OCI-LY1 (cell line): ENCODE measurements around the gene ZNF316.
A peak's percentile ranks its signal among the peaks of the same experiment; 100 is the strongest.

Source experiments
- H2AFZ ChIP-seq: fragments of 200-600 bp; sonication (generic), shearing (Covaris generic); 2 replicates; pipeline ENCODE4 v1.6.0; 2014; ENCODE audit warnings: antibody characterized with exemption, mild to moderate bottlenecking, low read length
- H3F3A ChIP-seq: fragments of 200-600 bp; sonication (generic), shearing (Covaris generic); 2 replicates; pipeline ENCODE4 v1.6.0; 2014; ENCODE audit warnings: mild to moderate bottlenecking, antibody characterized with exemption, low read length, moderate library complexity; ENCODE audit not compliant: insufficient read depth
- H3K27ac ChIP-seq: fragments of 200-600 bp; sonication (generic); 2 replicates; pipeline ENCODE4 v1.5.1; 2014; ENCODE audit warnings: low read length, mixed run types, mild to moderate bottlenecking, low read depth; ENCODE audit not compliant: poor library complexity, severe bottlenecking
- H3K27me3 ChIP-seq: fragments of 200-600 bp; sonication (generic); 2 replicates; pipeline ENCODE4 v1.6.0; 2014; ENCODE audit warnings: antibody characterized with exemption, mild to moderate bottlenecking, low read length, moderate library complexity; ENCODE audit not compliant: insufficient read depth
- H3K36me3 ChIP-seq: fragments of 200-600 bp; sonication (generic); 2 replicates; pipeline ENCODE4 v1.6.1; 2014; ENCODE audit warnings: mild to moderate bottlenecking, antibody characterized with exemption, low read length, moderate library complexity, mixed read lengths; ENCODE audit not compliant: insufficient read depth
- H3K4me1 ChIP-seq: fragments of 200-600 bp; sonication (generic); 2 replicates; pipeline ENCODE4 v1.5.1; 2014; ENCODE audit warnings: mild to moderate bottlenecking, low read length, moderate library complexity; ENCODE audit not compliant: insufficient read depth, severe bottlenecking
- H3K4me2 ChIP-seq: fragments of 200-600 bp; sonication (generic), shearing (Covaris generic); 2 replicates; pipeline ENCODE4 v1.6.1; 2014; ENCODE audit warnings: low read length
- H3K4me3 ChIP-seq: fragments of 200-600 bp; sonication (generic); 2 replicates; pipeline ENCODE4 v1.5.1; 2014; ENCODE audit warnings: low read length, low read depth, mild to moderate bottlenecking, mixed read lengths; ENCODE audit not compliant: poor library complexity, severe bottlenecking
- H3K79me2 ChIP-seq: fragments of 200-600 bp; shearing (Covaris generic); 2 replicates; pipeline ENCODE4 v1.6.1; 2016; ENCODE audit warnings: mixed run types, low read length, mixed read lengths; ENCODE audit not compliant: insufficient read depth
- H3K9ac ChIP-seq: fragments of 200-600 bp; sonication (generic), shearing (Covaris generic); 2 replicates; pipeline ENCODE4 v1.6.1; 2014; ENCODE audit warnings: mild to moderate bottlenecking, low read length, mixed read lengths
- H3K9me2 ChIP-seq: fragments of 200-600 bp; sonication (generic), shearing (Covaris generic); 2 replicates; pipeline ENCODE4 v1.6.1; 2014; ENCODE audit warnings: low read depth, mild to moderate bottlenecking, low read length, mixed read lengths
- H3K9me3 ChIP-seq: fragments of 200-600 bp; shearing (Covaris generic); 2 replicates; pipeline ENCODE4 v1.6.1; 2014; ENCODE audit warnings: low read length, mixed read lengths
- H4K20me1 ChIP-seq: fragments of 200-600 bp; sonication (generic), shearing (Covaris generic); 2 replicates; pipeline ENCODE4 v1.6.0; 2016; ENCODE audit warnings: mild to moderate bottlenecking, low read length; ENCODE audit not compliant: insufficient read depth
- CTCF ChIP-seq: fragments of 200-600 bp; sonication (generic), shearing (Covaris generic); IDR thresholded peaks from 2 replicates; pipeline ENCODE4 v1.5.1; 2017; ENCODE audit warnings: mild to moderate bottlenecking, antibody characterized with exemption, low read length, moderate library complexity, mixed read lengths
- EZH2 ChIP-seq: fragments of 200-600 bp; sonication (generic), shearing (Covaris generic); IDR thresholded peaks from 2 replicates; pipeline ENCODE4 v1.8.0; 2017; ENCODE audit warnings: borderline replicate concordance, mixed run types, mild to moderate bottlenecking, antibody characterized with exemption, low read length, moderate library complexity, mixed read lengths

ZNF316 gene

GRCh38 chr7:6613706-6614105 is 23.4 kb upstream of the ZNF316 start:
- no peak overlapping the region for H3K4me2 ChIP-seq
- TF ChIP-seq EZH2: no peak
- no peak for TF ChIP-seq CTCF

GRCh38 chr7:6614953-6615722 is 22.0 kb upstream of the ZNF316 start, which contains the start of gene ZNF853:
Gene ZNF853, plus strand, starts transcription at chr7:6615610. Its CDS starts 565 bp downstream, at chr7:6616175.
- no peak within 1 kb of the TSS for H3K9ac ChIP-seq
- H3K27ac ChIP-seq: no peak within 1 kb of the TSS
- no peak within 1 kb of the TSS for H2AFZ ChIP-seq

More at GRCh38 chr7:6613706-6614105, 23.4 kb upstream of the ZNF316 start:
- Histone ChIP-seq H4K20me1 (no peaks in the 10 kb centered on the region), H3K27ac (no peak overlapping the region), H3K4me1 (no peaks in the 10 kb centered on the region), H3K9me2 (no peaks in the 10 kb centered on the region), H3K9ac (no peak overlapping the region), H3K9me3 (no peaks in the 10 kb centered on the region), H3K79me2 (no peaks in the 10 kb centered on the region), H3K36me3 (no peaks in the 10 kb centered on the region; the same call in 1 of the 2 replicates), H3K27me3 (peaks cover 9% of the 10 kb centered on the region; the same call in 1 of the 2 replicates), H3K4me3 (no peak overlapping the region), H2AFZ (no peak overlapping the region), H3F3A (no peaks in the 10 kb centered on the region)

More at GRCh38 chr7:6614953-6615722, 22.0 kb upstream of the ZNF316 start, which contains the start of gene ZNF853:
- Histone ChIP-seq H4K20me1 (no peaks in the 10 kb centered on the region), H3K4me3 (peak within 1 kb of the TSS; percentile 38), H3K9me3 (no peaks in the 10 kb centered on the region), H3K9me2 (no peaks in the 10 kb centered on the region), H3F3A (no peaks in the 10 kb centered on the region), H3K79me2 (no peaks in the 10 kb centered on the region), H3K4me2 (no peak within 1 kb of the TSS; the same call in 1 of the 2 replicates), H3K27me3 (peaks cover 9% of the 10 kb centered on the region; the same call in 1 of the 2 replicates), H3K36me3 (no peaks in the 10 kb centered on the region; the same call in 1 of the 2 replicates), H3K4me1 (peaks cover under 1% of the 10 kb centered on the region)
- no peak for TF ChIP-seq CTCF
